HG03135 (cell line): ENCODE results near the gene SIRT2.

Source experiments
- ATAC-seq: cut with Tn5 transposase; IDR thresholded peaks from one replicate; pipeline ENCODE4 v1.9.1; 2021; ENCODE audit warnings: mild to moderate bottlenecking, moderate library complexity; ENCODE audit not compliant: unreplicated experiment

The SIRT2 gene

DNA sequence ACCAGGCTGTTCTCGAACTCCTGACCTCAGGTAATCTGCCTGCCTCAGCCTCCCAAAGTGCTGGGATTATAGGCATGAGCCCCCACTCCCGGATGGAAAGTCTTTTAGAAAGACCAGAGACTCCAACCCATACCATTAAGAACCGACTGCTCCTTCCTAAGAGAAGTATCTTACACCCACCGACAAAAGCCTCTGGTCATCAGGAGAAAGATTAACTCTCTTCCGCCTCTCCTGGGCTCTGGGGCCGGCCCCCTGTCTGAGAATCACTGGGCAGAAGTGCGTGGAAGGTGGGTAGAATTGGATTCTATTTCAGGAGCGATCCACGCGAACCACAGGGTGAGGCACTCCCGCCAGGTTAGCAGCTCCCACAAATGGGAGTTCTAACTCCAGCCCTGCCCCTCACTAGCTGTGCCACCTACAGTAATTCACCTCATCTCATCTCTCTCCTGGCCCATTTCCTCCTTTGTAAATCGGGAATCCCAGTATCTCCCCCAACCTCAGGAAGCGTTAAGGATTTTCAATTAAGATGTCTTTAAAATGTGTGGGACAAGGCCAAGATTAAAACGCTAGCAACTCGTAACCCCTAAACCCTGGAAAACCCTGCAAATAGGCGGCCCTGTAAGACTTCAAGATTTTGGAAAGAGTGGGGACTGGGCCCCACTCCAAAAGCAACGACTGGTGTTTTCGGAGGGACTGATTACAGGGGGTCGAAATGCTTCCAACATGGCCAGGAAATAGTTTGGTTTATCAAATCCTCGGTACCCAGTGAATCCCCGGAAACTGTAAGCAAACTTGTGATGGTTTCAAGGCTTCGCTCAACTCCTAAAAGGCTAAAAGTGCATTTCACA, 50.9 kb downstream of the SIRT2 start:
- ATAC-seq, result no peak

DNA sequence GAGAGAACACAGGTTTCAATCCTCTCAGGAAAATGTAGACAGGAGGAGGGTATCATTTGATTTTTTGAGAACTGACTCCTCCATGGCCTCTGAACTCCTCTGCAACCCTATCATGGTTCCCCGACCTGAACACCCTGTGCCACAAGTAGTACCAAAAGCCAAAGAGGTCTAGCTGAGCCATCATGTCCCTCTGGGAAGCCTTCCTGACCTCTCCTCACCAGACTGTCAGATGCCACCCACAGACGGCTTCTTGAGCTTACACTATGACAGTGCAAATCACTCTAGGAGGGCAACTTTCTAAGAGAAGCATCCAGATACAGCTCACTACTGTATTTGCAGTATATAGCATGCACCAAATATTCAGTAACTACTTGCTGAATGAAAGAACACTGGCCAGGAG, 53.3 kb downstream of the SIRT2 start:
- no peak for ATAC-seq

DNA sequence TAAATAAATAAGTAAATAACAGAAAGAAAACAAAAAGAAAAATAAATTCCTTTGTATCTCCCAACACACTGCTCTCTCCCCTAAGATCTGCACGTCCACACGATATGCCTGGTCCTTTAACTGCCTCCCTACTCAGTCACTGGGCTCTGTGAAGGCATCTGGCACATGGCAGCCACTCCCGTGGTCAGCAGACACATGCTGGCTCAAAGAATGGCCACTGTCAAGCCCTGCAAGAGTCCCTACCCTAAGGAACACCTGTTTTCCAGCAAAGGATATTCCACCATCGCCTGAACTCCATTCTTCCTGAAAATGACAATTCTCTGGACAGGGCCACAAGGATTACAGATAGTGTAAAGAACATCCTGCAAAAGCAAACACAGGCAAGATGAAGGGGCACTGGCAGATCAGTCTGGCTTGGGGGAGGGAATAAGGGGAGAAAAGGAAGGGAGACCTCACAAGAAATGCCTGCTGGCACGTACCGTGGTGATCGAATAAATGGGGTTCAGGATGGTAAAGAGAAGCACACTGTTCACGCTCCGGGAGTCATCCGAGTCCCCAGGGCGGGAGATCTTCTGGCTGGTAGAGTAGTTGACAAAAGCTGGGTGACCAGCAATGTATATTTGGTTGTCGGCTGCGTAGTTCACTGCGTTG, 53.9 kb downstream of the SIRT2 start:
- ATAC-seq, result no peak

DNA sequence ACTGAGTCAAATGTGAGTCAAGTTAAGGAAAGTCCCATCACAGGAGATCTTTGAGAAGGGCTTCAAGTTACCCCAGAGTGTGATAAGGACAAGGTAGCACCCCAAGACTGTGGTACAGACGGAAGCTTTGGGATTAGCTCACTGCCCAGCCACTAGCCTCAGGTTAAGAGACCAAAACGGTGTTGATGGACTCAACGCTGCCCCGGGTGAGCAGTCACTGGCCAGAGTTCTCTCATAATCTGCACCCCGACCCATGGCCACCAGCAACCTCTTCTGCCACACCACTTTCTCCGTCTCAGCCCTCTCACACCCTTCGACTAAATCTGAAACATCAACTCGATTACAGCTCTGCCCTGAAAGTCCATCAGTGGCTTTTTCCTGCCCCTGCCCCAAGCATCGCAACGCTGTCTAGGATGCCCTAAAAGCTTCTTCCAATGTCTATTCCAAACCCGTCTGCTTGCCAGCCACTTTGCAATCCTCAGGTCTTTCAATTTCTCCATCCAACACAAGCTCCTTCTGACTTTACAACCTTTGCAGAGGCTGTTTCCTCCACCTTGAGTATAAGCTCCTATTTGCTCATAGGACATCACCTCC, 55.2 kb downstream of the SIRT2 start:
- no peak for ATAC-seq

DNA sequence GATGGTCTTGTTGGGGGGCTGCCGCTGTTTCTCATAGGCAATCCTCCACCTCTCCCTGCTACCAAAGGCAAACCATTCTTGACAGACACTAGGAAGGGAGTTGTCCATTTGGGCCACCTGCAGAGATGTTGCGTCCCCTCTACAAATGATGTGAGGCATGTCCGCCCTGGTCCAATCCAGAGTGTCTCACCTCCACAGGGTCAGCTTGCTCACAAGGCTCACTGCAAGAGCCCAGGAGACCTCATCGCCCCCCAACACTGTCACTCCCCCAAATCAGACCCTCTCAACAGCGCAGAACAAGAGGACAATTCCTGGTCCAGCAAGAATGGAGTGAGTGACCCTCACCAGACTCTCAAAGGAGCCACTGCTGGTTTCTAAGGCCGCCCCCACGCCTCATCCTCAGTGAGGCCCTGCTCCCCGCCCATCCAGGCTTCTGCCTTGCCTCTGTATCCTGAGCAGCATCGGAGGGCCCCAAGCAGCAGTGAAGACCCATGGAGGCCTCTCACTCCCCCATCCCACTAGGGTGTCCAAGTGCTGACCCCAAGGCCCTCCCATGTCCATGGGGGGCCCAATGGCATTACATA, 56.2 kb downstream of the SIRT2 start:
- no peak for ATAC-seq

DNA sequence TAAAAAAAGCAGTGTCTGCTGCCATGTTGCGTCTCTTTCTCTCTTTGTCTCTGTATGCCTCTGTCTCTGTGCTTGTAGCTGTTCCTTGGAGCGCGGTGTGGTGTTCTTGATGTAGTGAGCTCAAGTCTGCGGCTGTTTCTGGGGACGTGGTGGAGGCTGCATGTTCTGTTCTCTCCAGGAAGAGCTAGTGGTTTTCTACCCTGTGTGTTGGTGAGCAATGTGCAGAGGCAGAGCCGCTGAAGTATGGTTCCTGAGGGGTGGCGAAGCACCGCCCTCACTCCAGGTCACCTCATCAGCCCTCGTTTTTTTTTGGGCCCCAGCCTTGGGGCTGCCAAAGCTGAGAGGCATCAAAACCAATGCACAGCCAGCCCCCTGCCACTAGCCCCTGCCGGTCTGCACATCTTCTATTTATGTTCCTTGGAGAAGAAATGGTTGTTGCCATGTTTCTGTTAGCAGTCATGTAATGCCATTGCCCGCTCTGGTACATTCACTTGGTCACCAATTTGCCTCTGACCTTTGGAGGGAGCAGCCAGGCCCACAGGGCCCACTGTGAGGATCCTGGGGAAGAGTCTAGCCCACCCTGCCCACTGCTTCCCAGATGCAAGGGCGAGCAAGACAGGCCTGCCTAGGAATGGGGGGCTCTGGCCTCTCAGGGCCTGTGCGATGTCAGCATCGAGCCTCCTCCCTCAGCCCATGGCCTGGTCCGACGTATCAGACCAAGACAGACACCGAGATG, 56.8 kb downstream of the SIRT2 start:
- no peak for ATAC-seq

DNA sequence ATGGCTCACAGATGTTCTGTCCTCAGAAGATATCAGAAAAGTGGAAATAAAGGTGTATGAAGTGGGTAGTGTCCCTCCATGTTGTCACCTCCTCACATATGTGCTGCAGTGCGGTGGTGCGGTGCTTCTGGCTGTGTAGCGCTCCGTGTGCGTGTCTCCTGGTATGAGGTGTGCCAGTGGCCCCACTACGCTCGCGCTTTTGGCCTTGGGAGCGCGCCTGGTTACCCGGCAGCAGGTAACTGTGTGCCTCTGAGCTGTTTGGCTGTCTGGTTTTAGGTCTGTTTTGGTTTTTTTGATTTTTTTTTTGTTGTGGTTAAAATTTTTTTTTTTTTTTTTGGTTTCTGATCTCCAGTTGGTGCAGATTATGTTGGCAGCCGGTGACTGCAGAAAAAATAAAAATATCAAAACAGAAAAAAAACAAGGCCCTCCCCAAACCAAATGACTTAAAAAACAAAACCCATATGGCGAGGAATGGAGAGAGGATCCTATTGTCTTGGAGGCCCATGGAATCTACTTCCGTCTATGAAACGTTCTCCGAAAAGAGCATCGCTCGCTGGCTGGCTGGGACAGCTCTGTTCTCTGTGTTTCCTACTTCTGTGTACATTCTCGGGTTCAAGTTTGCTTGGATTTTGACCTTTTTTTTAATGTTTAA, 57.5 kb downstream of the SIRT2 start:
- ATAC-seq, result no peak

DNA sequence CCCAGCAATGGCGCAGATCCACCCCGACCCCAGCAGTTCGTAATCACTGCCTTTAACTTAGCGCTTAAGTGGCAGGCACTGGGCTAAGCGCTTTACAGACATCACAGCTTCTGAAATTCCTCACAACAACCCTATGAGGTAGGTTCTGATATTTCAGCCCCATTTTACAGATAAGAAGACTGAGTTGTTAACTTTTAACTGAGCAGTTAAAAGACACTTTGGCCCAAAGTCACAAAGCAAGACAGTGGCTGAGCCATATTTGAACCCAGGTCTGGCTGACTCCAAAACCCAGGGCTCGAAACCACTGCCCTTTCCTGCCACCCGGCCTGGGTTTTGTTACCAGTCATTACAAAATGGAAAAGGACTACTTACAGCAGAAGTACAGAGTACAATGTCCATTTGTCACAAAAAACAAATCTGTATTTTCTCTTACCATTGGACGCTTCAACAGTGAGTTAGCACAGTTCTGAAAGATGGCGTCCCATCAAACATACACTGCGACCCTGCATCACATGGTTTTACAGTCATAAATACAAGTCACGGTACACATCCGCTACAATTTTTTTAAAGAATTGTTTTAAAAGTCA, 58.1 kb downstream of the SIRT2 start:
- no peak for ATAC-seq

DNA sequence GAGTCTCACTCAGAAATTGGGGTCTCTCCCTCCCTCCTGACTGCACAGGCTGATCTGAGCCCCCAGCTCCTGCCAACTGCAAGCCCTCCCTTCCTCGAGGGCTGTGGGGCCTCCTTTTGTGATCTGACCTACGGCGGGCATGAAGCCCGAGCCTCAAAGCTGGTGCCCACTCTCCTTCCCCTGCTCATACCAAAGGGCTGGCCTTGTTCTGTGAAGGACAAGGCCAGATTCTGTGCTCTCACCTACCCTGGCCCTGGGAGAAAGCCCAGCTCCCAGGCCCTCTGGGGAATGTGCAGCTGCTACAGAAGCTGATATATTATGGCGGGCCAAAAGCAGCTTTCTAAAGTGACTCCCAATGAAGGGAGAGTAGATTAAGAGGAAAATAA, 58.8 kb downstream of the SIRT2 start:
- ATAC-seq, result no peak

DNA sequence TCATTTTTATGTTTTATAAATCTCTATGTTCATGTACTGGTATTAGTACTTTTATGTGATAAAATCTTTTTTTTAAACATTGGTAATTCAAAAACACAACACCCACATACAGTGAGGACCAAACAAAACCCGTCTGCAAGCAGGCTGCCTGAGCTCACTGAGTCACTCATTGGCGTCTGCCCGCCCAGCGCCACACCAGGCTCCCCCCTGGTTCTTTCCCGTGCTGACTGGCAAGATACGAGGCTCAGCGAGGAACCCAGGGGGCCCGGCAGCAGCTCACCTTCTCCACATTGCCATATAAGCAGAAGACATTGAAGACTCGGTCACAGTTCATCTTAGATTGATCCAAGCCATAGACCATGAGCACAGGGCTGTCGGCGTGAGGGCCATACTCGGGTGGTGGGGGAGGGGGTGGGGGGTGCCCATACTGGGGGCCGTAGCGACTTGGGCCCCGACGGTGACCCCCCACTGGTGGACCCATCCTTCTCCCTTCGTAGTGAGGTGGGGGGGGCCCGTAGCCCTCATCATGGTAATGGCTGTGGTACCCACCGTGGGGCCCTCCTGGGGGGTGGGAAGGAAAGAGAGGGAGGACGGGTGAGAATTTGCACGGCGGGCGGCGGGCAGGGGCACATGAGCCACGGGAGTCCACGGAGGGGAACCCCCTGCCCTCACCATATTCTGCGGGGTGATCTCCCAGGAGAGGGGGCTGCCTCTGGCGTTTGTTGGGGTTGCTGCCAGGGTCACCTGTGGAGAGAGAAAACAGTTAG, 59.4 kb downstream of the SIRT2 start:
- no peak for ATAC-seq

DNA sequence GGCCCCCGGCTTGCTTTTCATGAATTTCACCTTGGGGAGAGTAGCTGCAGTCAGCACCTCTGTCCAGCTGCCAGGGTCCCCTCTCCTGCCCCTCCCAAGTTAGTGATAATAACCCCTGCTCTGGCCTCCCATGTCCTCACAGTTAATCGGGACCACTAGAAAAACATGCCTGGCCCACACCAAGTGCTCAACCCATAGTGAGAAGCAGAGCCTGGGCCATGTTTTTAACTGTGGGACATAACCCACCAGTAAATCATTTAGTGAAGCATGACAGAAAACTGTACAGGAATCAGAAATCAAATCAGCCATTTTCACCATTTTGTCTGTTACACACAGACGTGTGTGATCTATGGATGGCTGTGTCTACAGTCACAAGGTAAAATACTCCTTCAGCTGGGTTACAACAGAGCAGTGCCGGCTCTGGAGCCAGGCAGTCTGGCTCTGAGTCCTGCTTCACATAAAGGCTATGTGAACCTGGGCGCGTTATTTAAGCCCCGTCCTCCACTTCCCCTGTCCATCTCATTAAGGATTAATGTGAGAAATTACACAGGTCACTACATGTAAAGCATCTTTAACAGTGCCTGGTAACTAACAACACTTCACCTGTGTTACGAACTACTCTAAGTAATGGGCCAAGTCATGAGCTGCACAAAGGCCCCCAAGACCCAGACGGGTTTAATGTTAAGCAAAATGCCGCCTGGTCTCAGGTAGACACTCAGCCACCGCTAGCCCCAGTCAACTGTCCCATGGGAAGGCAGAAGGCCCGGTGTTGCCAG, 60.2 kb downstream of the SIRT2 start:
- ATAC-seq, result no peak

DNA sequence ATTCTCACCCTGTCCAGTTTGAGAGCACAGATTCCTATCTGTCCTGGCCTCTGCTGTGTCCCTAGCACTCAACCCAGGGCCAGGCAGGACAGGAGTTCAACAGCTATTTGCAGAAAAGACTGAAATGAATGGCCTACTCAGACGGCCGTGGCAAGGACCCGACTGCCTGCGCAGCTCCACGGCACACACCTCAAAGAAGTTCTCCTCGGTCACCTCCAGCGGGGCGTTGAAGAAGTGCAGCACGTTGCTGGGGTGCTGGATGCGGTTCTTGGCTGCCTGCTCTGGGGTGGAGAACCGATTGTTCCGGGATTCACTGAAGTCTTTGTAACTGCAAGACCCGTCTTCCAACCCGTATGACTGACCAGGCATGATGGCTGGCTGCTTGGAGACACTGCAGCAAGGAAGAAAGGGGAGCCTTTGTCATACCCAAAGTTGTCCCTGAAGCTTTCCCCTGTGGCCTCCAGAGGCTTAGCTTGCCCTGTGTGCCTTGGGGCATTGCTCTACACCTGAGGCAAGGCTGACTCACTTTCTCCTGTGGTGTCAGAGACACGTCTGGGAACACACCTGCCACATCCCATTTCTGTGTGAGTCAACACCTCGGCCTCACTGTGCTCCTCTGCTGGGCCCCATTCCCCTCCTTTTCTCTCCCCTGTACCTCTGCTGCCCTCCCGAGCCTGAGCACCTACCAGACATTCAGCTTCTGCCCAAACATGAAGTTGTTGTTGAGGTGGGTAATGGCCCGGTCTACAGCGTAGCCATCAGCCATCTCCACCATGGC, 61.0 kb downstream of the SIRT2 start:
- no peak for ATAC-seq

DNA sequence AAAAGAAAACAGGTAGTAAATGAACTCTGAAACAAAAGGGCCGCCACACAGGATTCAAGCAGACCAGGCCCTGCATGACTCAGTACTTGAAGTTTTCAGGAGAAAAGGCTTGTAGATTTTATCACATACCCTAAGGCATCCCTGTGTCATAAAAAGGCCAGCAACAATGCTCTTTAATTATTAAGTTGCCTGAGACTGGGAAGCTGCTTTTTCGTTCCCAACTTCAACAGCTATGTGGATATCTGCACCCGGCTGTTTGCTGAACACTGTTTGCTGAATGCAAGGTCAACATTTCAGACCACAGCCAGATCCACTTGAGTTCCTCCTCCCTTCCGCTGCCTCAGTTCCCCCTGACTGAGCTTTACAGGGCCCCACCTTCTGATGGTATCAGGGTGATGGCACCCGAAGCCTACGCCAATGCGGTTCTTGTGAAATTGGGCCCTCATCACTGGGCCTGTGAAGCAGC, 61.7 kb downstream of the SIRT2 start:
- ATAC-seq, result no peak

DNA sequence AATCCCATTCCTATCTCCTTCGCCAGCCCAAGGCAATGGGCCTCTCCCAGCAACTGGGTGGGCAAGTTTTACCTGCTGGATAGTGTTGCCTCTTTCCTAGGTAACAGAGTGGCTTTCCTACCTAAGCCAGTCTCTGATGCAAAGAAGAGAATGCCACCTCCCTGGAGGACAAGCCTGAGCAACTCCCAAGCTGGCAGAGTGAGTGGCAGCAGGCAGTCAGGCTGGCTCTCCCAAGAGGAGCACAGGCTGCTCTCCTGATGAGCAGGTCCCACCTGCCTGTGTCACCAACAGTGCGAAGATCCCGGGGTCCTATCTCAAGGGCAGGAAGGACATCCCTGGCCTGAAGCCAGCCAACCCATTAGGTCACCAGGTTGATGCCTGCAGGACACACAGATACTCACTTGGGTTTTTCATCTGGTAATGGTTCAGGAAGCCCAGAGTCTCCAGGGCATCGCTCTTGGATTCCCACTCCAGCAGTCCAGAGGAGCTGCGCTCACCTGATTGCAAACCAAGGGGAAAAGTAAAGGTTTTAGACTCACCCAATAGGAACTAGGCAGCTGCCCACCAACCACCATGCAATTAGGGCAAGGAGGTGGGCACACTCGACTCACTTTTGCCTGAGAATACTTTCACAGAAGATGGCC, 62.3 kb downstream of the SIRT2 start:
- ATAC-seq, result no peak

DNA sequence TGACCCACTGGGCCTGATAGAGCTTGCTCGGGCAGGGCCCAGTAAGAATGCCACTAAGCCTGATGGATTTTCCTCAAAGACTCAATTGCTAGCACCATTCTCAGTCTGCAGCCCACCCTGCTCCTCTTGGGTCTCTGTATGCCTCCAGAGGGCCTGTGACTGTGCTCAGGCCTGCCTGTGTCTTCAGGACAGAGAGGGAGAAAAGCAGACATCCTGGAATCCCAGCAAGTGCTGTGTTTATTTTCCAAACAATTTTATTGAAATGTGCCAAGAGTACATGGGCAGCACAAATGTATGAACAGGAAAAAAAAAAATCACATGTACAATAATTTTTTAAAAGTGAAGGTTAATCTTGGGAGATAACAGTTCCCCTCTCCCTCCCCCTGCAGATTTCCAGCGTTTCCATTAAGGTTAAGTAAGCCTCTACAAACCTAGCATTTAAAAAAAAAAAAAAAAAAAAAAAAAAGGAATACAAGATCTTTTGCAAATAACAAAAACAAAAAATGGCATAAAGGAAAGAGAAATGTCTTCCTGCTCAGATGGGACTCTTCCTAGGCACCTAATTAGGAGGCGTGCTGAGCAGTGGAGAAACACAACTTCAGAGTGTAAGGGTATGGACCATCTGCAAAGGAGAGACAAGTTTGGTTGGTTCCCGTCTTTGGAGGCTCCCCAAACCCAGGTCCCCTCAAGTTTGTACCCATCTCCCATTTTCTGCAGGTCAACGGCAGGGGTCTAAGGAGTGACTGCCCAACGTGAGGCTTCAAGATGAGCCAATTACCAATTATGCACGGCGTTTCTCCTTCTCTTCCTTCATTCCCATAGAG, 63.0 kb downstream of the SIRT2 start:
- ATAC-seq, result no peak

DNA sequence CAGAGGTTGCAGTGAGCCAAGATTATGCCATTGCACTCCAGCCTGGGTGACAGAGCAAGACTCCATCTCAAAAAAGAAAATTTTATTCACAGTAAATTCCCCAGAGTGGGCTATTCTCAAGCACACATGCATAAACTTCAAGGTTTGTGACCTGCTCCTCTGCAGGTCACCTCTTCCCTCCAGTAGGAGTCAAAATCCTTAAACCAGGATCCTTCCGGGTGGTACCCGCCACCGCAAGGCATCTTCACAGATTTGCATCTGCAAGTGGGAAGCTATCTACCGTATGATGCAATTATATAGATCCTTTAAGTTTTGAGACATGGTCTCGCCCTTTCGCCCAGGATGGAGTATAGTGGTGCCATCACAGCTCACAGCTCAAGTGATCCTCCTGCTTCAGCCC, 64.8 kb downstream of the SIRT2 start:
- no peak for ATAC-seq

DNA sequence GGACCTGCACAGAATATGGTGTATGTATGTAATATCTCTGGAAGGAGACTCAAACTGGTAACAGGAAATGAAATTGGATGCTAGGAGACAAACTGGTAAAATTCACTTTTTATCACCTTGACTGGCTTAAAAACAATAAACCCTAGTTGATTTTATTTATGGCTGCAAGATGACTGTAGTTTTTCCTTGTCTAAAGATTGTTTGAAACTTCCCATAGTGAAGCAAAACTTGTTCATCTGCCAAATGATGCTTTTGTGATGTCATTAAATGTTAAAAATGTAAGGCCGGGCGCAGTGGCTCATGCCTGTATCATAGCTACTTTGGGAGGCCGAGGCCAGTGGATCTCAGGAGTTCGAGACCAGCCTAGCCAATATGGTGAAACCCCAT, 65.3 kb downstream of the SIRT2 start:
- no peak for ATAC-seq
